Naive B cell (primary cell): ENCODE data around the gene TNFRSF21. TPM values are rescaled to one million over a fixed set of nuclear protein-coding genes. Genes with fewer than 3 reads are reported as not detected.
"Not testable (repeated sequence)": the region's sequence is repeated elsewhere in the genome, so short reads cannot be mapped to it uniquely, and the experiment has no call there.

Experiments
- ATAC-seq, 2 donors: fragments of 150-1000 bp; cut with Tn5 transposase; 2 replicates each; pipeline ENCODE4 v1.10.0; 2021; ENCODE audit warnings: low read depth in 2 of 2, mild to moderate bottlenecking in 2 of 2, moderate library complexity in 2 of 2
- DNase-seq: peaks from one replicate; pipeline ENCODE4 v3.0.0; 2022
- H3K27ac Mint-ChIP-seq, 6 donors: one replicate each; pipeline ENCODE4 v1.8.0; 2020 to 2022; ENCODE audit warnings: mild to moderate bottlenecking in 6 of 6, mixed read lengths in 6 of 6, moderate library complexity in 5 of 6, inconsistent platforms in 2 of 6
- H3K27me3 Mint-ChIP-seq, 3 donors: one replicate each; pipeline ENCODE4 v1.8.0; 2021 to 2022; ENCODE audit warnings: mixed read lengths in 3 of 3, mild to moderate bottlenecking in 1 of 3
- H3K36me3 Mint-ChIP-seq, 2 donors: one replicate each; pipeline ENCODE4 v1.8.0; 2020 to 2022; ENCODE audit warnings: mixed read lengths in 2 of 2, inconsistent platforms in 1 of 2, mild to moderate bottlenecking in 1 of 2
- H3K4me1 Mint-ChIP-seq, 3 donors: one replicate each; pipeline ENCODE4 v1.8.0; 2020 to 2022; ENCODE audit warnings: mixed read lengths in 3 of 3, inconsistent platforms in 1 of 3, mild to moderate bottlenecking in 1 of 3, moderate library complexity in 1 of 3
- H3K4me3 Mint-ChIP-seq, 8 donors: one replicate each; pipeline ENCODE4 v1.8.0; 2020 to 2022; ENCODE audit warnings: mild to moderate bottlenecking in 8 of 8, mixed read lengths in 8 of 8, moderate library complexity in 8 of 8, inconsistent platforms in 2 of 8
- H3K9me3 Mint-ChIP-seq, 7 donors: one replicate each; pipeline ENCODE4 v1.8.0; 2020 to 2022; ENCODE audit warnings: mixed read lengths in 7 of 7, mild to moderate bottlenecking in 5 of 7, inconsistent platforms in 2 of 7, moderate library complexity in 1 of 7
- polyA plus RNA-seq, 6 donors: library from polyadenylated mRNA; unstranded; fragments of 300-500 nt; fragmentation: Illumina TruSeq; gene quantifications; one replicate each; pipeline ENCODE4 v1.2.3, GENCODE V29; 2021; ENCODE audit warnings: low read depth in 6 of 6

The TNFRSF21 gene
- polyA plus RNA-seq, 6 donors from 2014 or later = 0.21 to 1.7 (median 1.2) TPM

GRCh38 chr6:47344022-47344421 is 34.3 kb upstream of the TNFRSF21 start:
- Mint-ChIP-seq H3K36me3 (no peaks in the 10 kb centered on the region), H3K9me3 (no peaks in the 10 kb centered on the region), H3K27me3 (peaks cover 7 to 12% (median 9%) of the 10 kb centered on the region in 3 donors), H3K4me3 (peak overlapping the region in 1 of 8 donors; percentile 2), H3K4me1 (no peaks in the 10 kb centered on the region), H3K27ac (peak overlapping the region in 1 of 6 donors; percentile 54)
- ATAC-seq = no peak
- DNase-seq = no peak

GRCh38 chr6:47343600-47343999 is 33.9 kb upstream of the TNFRSF21 start:
- Mint-ChIP-seq H3K4me1 (no peaks in the 10 kb centered on the region), H3K27me3 (peaks cover 7 to 12% (median 9%) of the 10 kb centered on the region in 3 donors), H3K27ac (peak overlapping the region in 1 of 6 donors; percentile 67), H3K9me3 (no peaks in the 10 kb centered on the region), H3K4me3 (no peak overlapping the region), H3K36me3 (no peaks in the 10 kb centered on the region)
- no peak for DNase-seq
- ATAC-seq = no peak

GRCh38 chr6:47342824-47343223 is 33.1 kb upstream of the TNFRSF21 start:
- no peaks in the 10 kb centered on the region for H3K4me1 Mint-ChIP-seq
- H3K27me3 Mint-ChIP-seq = peaks cover 7 to 12% (median 9%) of the 10 kb centered on the region in 3 donors
- no peak overlapping the region for H3K27ac Mint-ChIP-seq
- H3K9me3 Mint-ChIP-seq = no peaks in the 10 kb centered on the region
- DNase-seq (no peak), ATAC-seq (no peak)
- no peaks in the 10 kb centered on the region for H3K36me3 Mint-ChIP-seq
- no peak overlapping the region for H3K4me3 Mint-ChIP-seq

- Mint-ChIP-seq H3K9me3 (peaks cover 0 to 8% (median 0%) of the 10 kb centered on the region in 7 donors), H3K27ac (peak overlapping the region in 1 of 6 donors; percentile 38), H3K36me3 (no peaks in the 10 kb centered on the region), H3K4me1 (peaks cover 15 to 19% (median 17%) of the 10 kb centered on the region in 3 donors), H3K4me3 (no peak overlapping the region), H3K27me3 (no peaks in the 10 kb centered on the region)
- DNase-seq (no peak), ATAC-seq (no peak)
Measured at GRCh38 chr6:47337519-47337918, 27.8 kb upstream of the TNFRSF21 start.

- ATAC-seq (no peak), DNase-seq (no peak)
- Mint-ChIP-seq H3K27ac (peak overlapping the region in 4 of 6 donors; percentile 57 to 92 (median 78)), H3K36me3 (no peaks in the 10 kb centered on the region), H3K4me1 (peaks cover 15 to 19% (median 17%) of the 10 kb centered on the region in 3 donors), H3K9me3 (peaks cover 0 to 11% (median 2%) of the 10 kb centered on the region in 7 donors), H3K27me3 (no peaks in the 10 kb centered on the region), H3K4me3 (peak overlapping the region in 2 of 8 donors; percentile 40 to 51)
Measured at GRCh38 chr6:47336334-47336733, 26.6 kb upstream of the TNFRSF21 start.

- H3K9me3 Mint-ChIP-seq = peaks cover 0 to 11% (median 4%) of the 10 kb centered on the region in 7 donors
- H3K27ac Mint-ChIP-seq = peak overlapping the region in 4 of 6 donors; percentile 1 to 57 (median 12)
- ATAC-seq (peak; percentile 96 to 97), DNase-seq (peak; percentile 53)
- no peaks in the 10 kb centered on the region for H3K27me3 Mint-ChIP-seq
- H3K4me3 Mint-ChIP-seq = peak overlapping the region in 2 of 8 donors; percentile 0 to 27
- peaks cover 15 to 19% (median 17%) of the 10 kb centered on the region in 3 donors for H3K4me1 Mint-ChIP-seq
- H3K36me3 Mint-ChIP-seq = no peaks in the 10 kb centered on the region
Measured at GRCh38 chr6:47335466-47335865, 25.8 kb upstream of the TNFRSF21 start.

- no peak for ATAC-seq
- H3K27me3 Mint-ChIP-seq = no peaks in the 10 kb centered on the region
- H3K4me3 Mint-ChIP-seq = no peak overlapping the region
- no peak for DNase-seq
- no peaks in the 10 kb centered on the region for H3K36me3 Mint-ChIP-seq
- peak overlapping the region in 2 of 6 donors; percentile 9 to 61 for H3K27ac Mint-ChIP-seq
- peaks cover 15 to 19% (median 17%) of the 10 kb centered on the region in 3 donors for H3K4me1 Mint-ChIP-seq
- peaks cover 0 to 11% (median 4%) of the 10 kb centered on the region in 7 donors for H3K9me3 Mint-ChIP-seq
Measured at GRCh38 chr6:47334334-47334733, 24.6 kb upstream of the TNFRSF21 start.

- not testable (repeated sequence) for H3K4me1 Mint-ChIP-seq, H3K27me3 Mint-ChIP-seq, ATAC-seq, H3K4me3 Mint-ChIP-seq, H3K36me3 Mint-ChIP-seq, DNase-seq, H3K27ac Mint-ChIP-seq
- H3K9me3 Mint-ChIP-seq = peaks cover 0 to 11% (median 4%) of the 10 kb centered on the region in 7 donors
Measured at GRCh38 chr6:47328606-47329005, 18.9 kb upstream of the TNFRSF21 start.

GRCh38 chr6:47328139-47328538 is 18.4 kb upstream of the TNFRSF21 start:
- DNase-seq, H3K27ac Mint-ChIP-seq, H3K27me3 Mint-ChIP-seq, H3K4me1 Mint-ChIP-seq, H3K4me3 Mint-ChIP-seq, H3K36me3 Mint-ChIP-seq, ATAC-seq, H3K9me3 Mint-ChIP-seq: not testable (repeated sequence)

GRCh38 chr6:47323887-47324286 is 14.2 kb upstream of the TNFRSF21 start:
- peaks cover 0 to 3% (median 0%) of the 10 kb centered on the region in 7 donors for H3K9me3 Mint-ChIP-seq
- DNase-seq = no peak
- no peak for ATAC-seq
- no peaks in the 10 kb centered on the region for H3K4me1 Mint-ChIP-seq
- H3K27me3 Mint-ChIP-seq = peaks cover 11 to 17% (median 17%) of the 10 kb centered on the region in 3 donors
- H3K27ac Mint-ChIP-seq = peak overlapping the region in 1 of 6 donors; percentile 11
- H3K36me3 Mint-ChIP-seq = peaks cover 4 to 8% of the 10 kb centered on the region in 2 donors
- H3K4me3 Mint-ChIP-seq = no peak overlapping the region

GRCh38 chr6:47323321-47323720 is 13.6 kb upstream of the TNFRSF21 start:
- H3K9me3 Mint-ChIP-seq = peaks cover 0 to 3% (median 0%) of the 10 kb centered on the region in 7 donors
- no peak for ATAC-seq
- H3K4me1 Mint-ChIP-seq = no peaks in the 10 kb centered on the region
- DNase-seq = no peak
- peaks cover 11 to 20% (median 17%) of the 10 kb centered on the region in 3 donors for H3K27me3 Mint-ChIP-seq
- no peak overlapping the region for H3K27ac Mint-ChIP-seq
- H3K36me3 Mint-ChIP-seq = peaks cover 4 to 8% of the 10 kb centered on the region in 2 donors
- H3K4me3 Mint-ChIP-seq = no peak overlapping the region

- peaks cover 0 to 5% (median 2%) of the 10 kb centered on the region in 7 donors for H3K9me3 Mint-ChIP-seq
- no peaks in the 10 kb centered on the region for H3K4me1 Mint-ChIP-seq
- no peak overlapping the region for H3K27ac Mint-ChIP-seq
- no peak for ATAC-seq
- H3K27me3 Mint-ChIP-seq = peaks cover 11 to 31% (median 30%) of the 10 kb centered on the region in 3 donors
- DNase-seq = no peak
- H3K36me3 Mint-ChIP-seq = peaks cover 4 to 8% of the 10 kb centered on the region in 2 donors
- H3K4me3 Mint-ChIP-seq = peak overlapping the region in 1 of 8 donors; percentile 12
Measured at GRCh38 chr6:47321577-47321976, 11.9 kb upstream of the TNFRSF21 start.

- ATAC-seq (no peak), DNase-seq (no peak)
- Mint-ChIP-seq H3K4me1 (no peaks in the 10 kb centered on the region), H3K27me3 (peaks cover 11 to 42% (median 31%) of the 10 kb centered on the region in 3 donors), H3K4me3 (no peak overlapping the region), H3K27ac (no peak overlapping the region), H3K36me3 (peaks cover 4 to 8% of the 10 kb centered on the region in 2 donors), H3K9me3 (peaks cover 0 to 5% (median 2%) of the 10 kb centered on the region in 7 donors)
Measured at GRCh38 chr6:47319867-47320266, 10.2 kb upstream of the TNFRSF21 start.

- H3K4me3 Mint-ChIP-seq = no peak overlapping the region
- H3K27me3 Mint-ChIP-seq = peaks cover 11 to 45% (median 31%) of the 10 kb centered on the region in 3 donors
- peaks cover 0 to 5% (median 2%) of the 10 kb centered on the region in 7 donors for H3K9me3 Mint-ChIP-seq
- no peaks in the 10 kb centered on the region for H3K4me1 Mint-ChIP-seq
- H3K27ac Mint-ChIP-seq = no peak overlapping the region
- H3K36me3 Mint-ChIP-seq = peaks cover 4 to 8% of the 10 kb centered on the region in 2 donors
- DNase-seq (no peak), ATAC-seq (no peak)
Measured at GRCh38 chr6:47319382-47319781, 9.7 kb upstream of the TNFRSF21 start.
